Gastroesophageal sphincter (tissue), 4 donors: ENCODE results near the gene ABCA4. TPM values are rescaled to one million over a fixed set of nuclear protein-coding genes. Genes with fewer than 3 reads are reported as not detected.

ENCODE experiments used
- ATAC-seq: fragments of 150-250 bp; one replicate; pipeline ENCODE4 v1.9.1; 2016; ENCODE audit warnings: mild to moderate bottlenecking, moderate library complexity
- H3K27ac ChIP-seq, 4 donors: fragments of 200-600 bp; sonication (generic) in 3 of 4; 1 replicate in 3 of 4; 2 replicates in 1 of 4; pipeline ENCODE4 v1.5.1; 2016 to 2019
- H3K27me3 ChIP-seq: fragments of 200-600 bp; sonication (generic); one replicate; pipeline ENCODE4 v1.5.1; 2019
- H3K36me3 ChIP-seq, 2 donors: fragments of 200-600 bp; sonication (generic); one replicate each; pipeline ENCODE4 v1.5.1; 2019; ENCODE audit warnings: control low read depth in 1 of 2
- H3K4me1 ChIP-seq, 3 donors: fragments of 200-600 bp; sonication (generic); 1 replicate in 2 of 3; 2 replicates in 1 of 3; pipeline ENCODE4 v1.5.1; 2016 to 2019; ENCODE audit warnings: control low read depth in 2 of 3
- H3K4me3 ChIP-seq, 2 donors: fragments of 200-600 bp; sonication (generic); one replicate each; pipeline ENCODE4 v1.5.1; 2019; ENCODE audit warnings: mild to moderate bottlenecking in 1 of 2, moderate library complexity in 1 of 2
- H3K9me3 ChIP-seq, 3 donors: fragments of 200-600 bp; sonication (generic); one replicate each; pipeline ENCODE4 v1.5.1; 2017 to 2019; ENCODE audit warnings: control low read depth in 2 of 3
- CTCF ChIP-seq, 4 experiments: fragments of 200-600 bp in 2 of 4; fragments of 450-650 bp in 2 of 4; sonication (generic) in 1 of 4; IDR thresholded peaks; one replicate each; pipeline ENCODE4 v1.5.1; 2017 to 2019; ENCODE audit warnings: antibody characterized with exemption in 4 of 4, mild to moderate bottlenecking in 2 of 4, moderate library complexity in 2 of 4
- EP300 ChIP-seq: sonication (generic); formaldehyde crosslinking; IDR thresholded peaks from one replicate; pipeline ENCODE4 v1.6.1; 2017; ENCODE audit warnings: antibody characterized with exemption, mild to moderate bottlenecking
- POLR2A ChIP-seq, 2 donors: fragments of 450-650 bp; IDR thresholded peaks; one replicate each; pipeline ENCODE4 v1.6.1; 2017; ENCODE audit warnings: antibody characterized with exemption in 2 of 2, mild to moderate bottlenecking in 2 of 2, moderate library complexity in 1 of 2
- POLR2AphosphoS5 ChIP-seq: sonication (generic); formaldehyde crosslinking; IDR thresholded peaks from one replicate; pipeline ENCODE4 v1.6.1; 2017; ENCODE audit warnings: antibody characterized with exemption
- WGBS, 2 donors: methylation state at CpG; one replicate each; pipeline ENCODE4 v1.1.5; 2018; ENCODE audit warnings: low coverage in 1 of 2; 5-methylcytosine and 5-hydroxymethylcytosine counted together
- total RNA-seq, 4 donors: library from RNA; depleted of rRNA; stranded (reverse); fragments of >200 nt; gene quantifications; one replicate each; pipeline ENCODE4 v1.1.0, GENCODE V29; 2016

The ABCA4 gene
- total RNA-seq, 4 donors from 2014 or later, result 0.19 to 0.27 TPM; not detected in 2

GRCh38 chr1:94032637-94033036 lies 88.3 kb downstream of the ABCA4 start:
- Histone ChIP-seq H3K27ac (no peak overlapping the region), H3K4me3 (no peak overlapping the region), H3K36me3 (no peaks in the 10 kb centered on the region), H3K27me3 (no peaks in the 10 kb centered on the region), H3K4me1 (no peaks in the 10 kb centered on the region), H3K9me3 (no peaks in the 10 kb centered on the region)
- ATAC-seq, result no peak
- no peak for TF ChIP-seq POLR2A (IDR thresholded peaks at IDR 0.05)
- TF ChIP-seq POLR2AphosphoS5, result no peak
- 78 to 90% methylated on average over 3 of the region's 3 CpGs for WGBS, 2 donors

GRCh38 chr1:94031591-94031990 lies 89.4 kb downstream of the ABCA4 start:
- H3K9me3 ChIP-seq, result no peaks in the 10 kb centered on the region
- WGBS, 2 donors, result 87% methylated on average over 6 of the region's 9 CpGs; no CpG with 5 or more reads in 1 of the 2 donors
- no peak for ATAC-seq
- no peaks in the 10 kb centered on the region for H3K4me1 ChIP-seq
- no peak overlapping the region for H3K27ac ChIP-seq
- H3K4me3 ChIP-seq, result no peak overlapping the region
- H3K36me3 ChIP-seq, result no peaks in the 10 kb centered on the region
- H3K27me3 ChIP-seq, result no peaks in the 10 kb centered on the region
- TF ChIP-seq CTCF (IDR thresholded peaks at IDR 0.05) (no peak), POLR2AphosphoS5 (no peak), EP300 (no peak), POLR2A (IDR thresholded peaks at IDR 0.05) (no peak)

- no peaks in the 10 kb centered on the region for H3K9me3 ChIP-seq
- TF ChIP-seq POLR2AphosphoS5 (no peak), POLR2A (IDR thresholded peaks at IDR 0.05) (no peak), EP300 (no peak), CTCF (IDR thresholded peaks at IDR 0.05) (no peak)
- H3K36me3 ChIP-seq, result no peaks in the 10 kb centered on the region
- H3K4me3 ChIP-seq, result no peak overlapping the region
- H3K4me1 ChIP-seq, result no peaks in the 10 kb centered on the region
- no peak for ATAC-seq
- no peaks in the 10 kb centered on the region for H3K27me3 ChIP-seq
- WGBS, 2 donors, result 75 to 88% methylated on average over 1 to 4 of the region's 4 CpGs
- H3K27ac ChIP-seq, result no peak overlapping the region
Observed at GRCh38 chr1:94031154-94031553, 89.8 kb downstream of the ABCA4 start.

- no peak overlapping the region for H3K4me3 ChIP-seq
- 58 to 88% methylated on average over 1 to 2 of the region's 6 CpGs for WGBS, 2 donors
- no peaks in the 10 kb centered on the region for H3K36me3 ChIP-seq
- no peaks in the 10 kb centered on the region for H3K4me1 ChIP-seq
- H3K27me3 ChIP-seq, result no peaks in the 10 kb centered on the region
- H3K27ac ChIP-seq, result no peak overlapping the region
- no peak for TF ChIP-seq POLR2A (IDR thresholded peaks at IDR 0.05)
- no peak for TF ChIP-seq CTCF (IDR thresholded peaks at IDR 0.05)
- TF ChIP-seq POLR2AphosphoS5, result no peak
- no peak for TF ChIP-seq EP300
- no peaks in the 10 kb centered on the region for H3K9me3 ChIP-seq
- ATAC-seq, result no peak
Observed at GRCh38 chr1:94029130-94029993, 91.6 kb downstream of the ABCA4 start.

- TF ChIP-seq CTCF (IDR thresholded peaks at IDR 0.05), result no peak
- no peak for TF ChIP-seq EP300
- no peak for TF ChIP-seq POLR2A (IDR thresholded peaks at IDR 0.05)
- no peak for TF ChIP-seq POLR2AphosphoS5
- H3K4me3 ChIP-seq, result no peak overlapping the region
- 85% methylated on average over 2 to 4 of the region's 5 CpGs for WGBS, 2 donors
- H3K27me3 ChIP-seq, result no peaks in the 10 kb centered on the region
- H3K9me3 ChIP-seq, result no peaks in the 10 kb centered on the region
- H3K27ac ChIP-seq, result no peak overlapping the region
- no peaks in the 10 kb centered on the region for H3K36me3 ChIP-seq
- ATAC-seq, result no peak
- H3K4me1 ChIP-seq, result no peaks in the 10 kb centered on the region
Observed at GRCh38 chr1:94027721-94028515, 93.0 kb downstream of the ABCA4 start.
